HG03103 (cell line): ENCODE data around the gene SRCIN1.

ENCODE experiments used
- ATAC-seq: cut with Tn5 transposase; IDR thresholded peaks from one replicate; pipeline ENCODE4 v1.9.1; 2021; ENCODE audit warnings: low read depth; ENCODE audit not compliant: unreplicated experiment

Gene SRCIN1

DNA sequence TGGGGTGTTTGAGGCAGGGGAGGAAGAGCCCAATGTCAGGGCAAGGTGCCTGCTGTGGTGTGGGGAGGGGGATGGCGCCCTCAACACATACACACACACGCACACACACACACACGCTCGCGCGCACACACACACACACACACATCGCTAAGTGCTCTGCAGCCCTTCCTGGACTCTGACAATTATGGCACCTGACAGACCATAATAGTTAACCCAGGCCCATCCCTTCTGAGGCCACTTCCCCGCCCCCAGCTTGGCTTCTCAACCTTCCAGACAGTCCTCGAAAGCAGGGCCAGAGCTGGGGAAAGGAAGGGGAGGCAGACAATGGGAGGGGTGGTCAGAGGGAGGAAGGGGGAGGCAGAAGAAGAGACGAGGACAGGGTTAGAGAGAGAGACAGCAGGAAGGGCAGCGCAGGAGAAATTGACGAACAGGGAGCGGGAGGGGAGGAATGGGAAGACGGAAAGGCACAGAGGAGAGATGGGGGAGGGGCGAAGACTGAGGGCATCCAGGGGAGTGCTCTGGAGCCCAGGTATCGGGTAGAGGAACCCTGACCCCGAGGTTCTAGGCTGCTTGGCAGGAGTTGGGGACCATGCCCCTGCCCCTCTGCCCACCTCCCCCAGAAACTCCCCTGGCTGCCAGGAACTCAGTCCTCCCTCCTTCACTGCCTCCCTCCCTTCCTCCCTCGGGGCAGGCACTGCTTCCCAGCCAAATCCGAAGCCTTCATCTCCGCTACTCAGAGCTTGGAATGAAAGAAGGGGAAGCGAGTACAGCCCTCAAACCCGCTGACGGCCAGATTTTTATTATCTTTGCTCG is 4.0 kb downstream of the SRCIN1 start:
- ATAC-seq = no peak

DNA sequence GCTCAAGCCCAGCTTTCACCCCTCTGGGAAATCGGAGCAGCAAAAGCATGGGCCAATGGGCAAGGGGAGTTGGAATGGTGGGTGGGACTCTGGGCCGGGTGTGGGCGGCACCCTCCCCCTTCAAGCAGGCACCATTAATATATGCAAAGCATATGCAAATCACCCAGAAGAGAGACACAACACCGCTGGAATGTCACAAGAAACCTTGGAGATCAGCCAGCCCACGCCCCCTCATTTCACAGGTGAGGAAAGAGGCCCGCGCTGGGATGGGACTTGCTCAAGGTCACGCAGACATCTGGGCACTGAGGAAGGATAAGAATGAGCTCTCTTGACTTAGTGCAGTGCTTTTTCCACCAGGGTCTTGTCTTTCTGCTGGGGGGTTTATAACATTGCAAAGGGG is 4.8 kb downstream of the SRCIN1 start:
- ATAC-seq = no peak

DNA sequence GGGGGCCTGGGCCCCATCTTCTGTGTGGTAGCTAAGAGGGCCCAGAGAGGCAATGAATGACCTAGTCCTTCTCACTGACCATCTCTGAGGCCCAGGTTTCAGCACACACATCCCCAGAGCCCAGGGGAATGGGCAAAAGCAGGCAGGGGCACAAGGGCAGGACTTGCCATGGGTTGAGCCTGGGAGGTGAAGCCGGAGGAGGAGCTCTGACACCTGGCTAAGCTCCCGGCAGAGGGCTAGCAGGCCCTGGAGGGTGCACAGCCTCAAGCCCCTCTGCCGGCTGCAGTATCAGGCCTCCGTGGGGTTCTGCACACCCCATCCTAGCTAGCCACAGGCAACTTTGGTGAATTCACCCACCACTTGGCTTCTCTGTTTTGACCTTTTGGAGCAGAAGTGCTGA is 5.3 kb downstream of the SRCIN1 start:
- no peak for ATAC-seq

- no peak for ATAC-seq
Observed at GRCh38 chr17:38599398-38599856, 6.3 kb downstream of the SRCIN1 start.

GRCh38 chr17:38598995-38599394 is 6.8 kb downstream of the SRCIN1 start:
- ATAC-seq = no peak

- ATAC-seq = no peak
Observed at GRCh38 chr17:38598536-38598935, 7.2 kb downstream of the SRCIN1 start.

- no peak for ATAC-seq
Observed at GRCh38 chr17:38597375-38597774, 8.4 kb downstream of the SRCIN1 start.

- no peak for ATAC-seq
Observed at GRCh38 chr17:38596651-38597050, 9.1 kb downstream of the SRCIN1 start.

- ATAC-seq = no peak
Observed at GRCh38 chr17:38595892-38596291, 9.9 kb downstream of the SRCIN1 start.

DNA sequence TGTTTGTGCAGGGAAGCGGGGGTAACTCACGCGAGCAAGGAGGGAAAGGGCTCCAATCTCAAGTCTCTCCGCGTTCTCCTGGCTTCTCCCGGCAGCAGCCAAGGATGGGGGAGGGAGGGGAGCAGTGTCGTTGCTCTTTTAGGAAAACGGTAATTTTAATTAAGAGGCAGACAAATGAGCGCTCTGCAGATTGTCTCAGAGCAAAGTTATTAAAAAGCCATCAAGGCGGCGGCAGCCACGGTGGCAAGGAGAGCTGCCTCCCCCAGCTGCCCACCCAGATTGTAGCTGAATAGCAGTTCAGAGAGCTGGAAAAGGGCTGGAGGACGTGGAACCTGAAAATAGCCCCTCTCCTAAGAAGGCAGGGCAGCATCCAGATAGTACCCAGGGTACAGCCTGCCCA is 11.6 kb downstream of the SRCIN1 start:
- no peak for ATAC-seq

GRCh38 chr17:38592487-38592886 is 13.3 kb downstream of the SRCIN1 start:
- ATAC-seq = no peak

- no peak for ATAC-seq
Observed at GRCh38 chr17:38591759-38592241, 14.0 kb downstream of the SRCIN1 start.

GRCh38 chr17:38590988-38591758 is 14.6 kb downstream of the SRCIN1 start:
- no peak for ATAC-seq

- no peak for ATAC-seq
Observed at GRCh38 chr17:38589462-38590114, 16.2 kb downstream of the SRCIN1 start.

GRCh38 chr17:38588788-38589174 is 17.0 kb downstream of the SRCIN1 start:
- no peak for ATAC-seq

GRCh38 chr17:38587947-38588787 is 17.6 kb downstream of the SRCIN1 start:
- ATAC-seq = no peak

DNA sequence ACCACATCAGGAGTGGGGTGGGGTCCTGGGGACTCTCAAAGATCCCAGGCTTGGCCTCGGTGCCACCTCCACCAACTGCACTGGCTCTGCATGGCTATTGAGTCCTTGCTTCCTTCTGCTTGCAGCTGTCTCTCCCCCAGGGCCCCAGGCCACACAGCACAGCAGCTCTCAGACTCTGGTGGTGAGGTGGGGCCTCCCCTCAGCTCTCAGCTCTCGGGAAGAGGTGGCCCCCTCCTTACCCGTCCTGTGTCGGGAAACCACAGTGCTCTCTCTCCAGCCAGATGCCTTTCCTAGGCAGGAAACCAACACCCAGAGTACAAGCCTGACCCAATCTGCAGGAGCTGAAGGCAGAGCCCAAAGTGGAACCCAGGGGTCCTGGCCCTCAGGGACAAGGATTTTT is 18.5 kb downstream of the SRCIN1 start:
- ATAC-seq = no peak

GRCh38 chr17:38586788-38587187 is 19.0 kb downstream of the SRCIN1 start:
- no peak for ATAC-seq

- ATAC-seq = no peak
Observed at GRCh38 chr17:38585918-38586529, 19.7 kb downstream of the SRCIN1 start.
